Brain microvascular endothelial cell (primary cell): ENCODE results near the gene RNGTT.
"Not testable (repeated sequence)": the region's sequence is repeated elsewhere in the genome, so short reads cannot be mapped to it uniquely, and the experiment has no call there.

Experiments
- DNase-seq: peaks from one replicate; pipeline ENCODE4 v3.0.0-alpha.2; 2020
- H3K27ac ChIP-seq: fragments of 250-450 bp; sonication (Bioruptor Pico); 2 replicates; pipeline ENCODE4 v1.5.1; 2020; ENCODE audit warnings: mild to moderate bottlenecking, moderate library complexity
- H3K27me3 ChIP-seq: fragments of 250-450 bp; sonication (Bioruptor Pico); replicated peaks from 2 replicates; pipeline ENCODE4 v1.5.1; 2020; ENCODE audit warnings: mild to moderate bottlenecking
- H3K36me3 ChIP-seq: fragments of 250-450 bp; sonication (Bioruptor Pico); replicated peaks from 2 replicates; pipeline ENCODE4 v1.5.1; 2020; ENCODE audit warnings: mild to moderate bottlenecking
- H3K4me3 ChIP-seq: 2 replicates; pipeline ENCODE4 v1.5.1; 2011; ENCODE audit warnings: low read depth, mild to moderate bottlenecking, control low read depth, low read length, moderate library complexity
- CTCF ChIP-seq: IDR thresholded peaks from 2 replicates; pipeline ENCODE4 v1.5.1; 2011; ENCODE audit warnings: low read depth, mild to moderate bottlenecking, moderate library complexity, low read length, control low read depth, inconsistent platforms; ENCODE audit errors: missing control alignments
- in situ Hi-C: cut with HindIII; loops from 2 replicates; pipeline ENCODE4 v1.10.0; 2017; ENCODE audit warnings: low sequenced_read_pairs, low pct_ligation_motif_present

The RNGTT gene

GRCh38 chr6:88945415-88946008, 17.9 kb downstream of the RNGTT start:
- H3K36me3 ChIP-seq, result no peaks in the 10 kb centered on the region
- no peak for TF ChIP-seq CTCF
- in situ Hi-C loops, result no loop called here
- H3K4me3 ChIP-seq, result no peak overlapping the region
- no peak overlapping the region for H3K27ac ChIP-seq
- H3K27me3 ChIP-seq, result no peaks in the 10 kb centered on the region
- DNase-seq, result no peak

DNA sequence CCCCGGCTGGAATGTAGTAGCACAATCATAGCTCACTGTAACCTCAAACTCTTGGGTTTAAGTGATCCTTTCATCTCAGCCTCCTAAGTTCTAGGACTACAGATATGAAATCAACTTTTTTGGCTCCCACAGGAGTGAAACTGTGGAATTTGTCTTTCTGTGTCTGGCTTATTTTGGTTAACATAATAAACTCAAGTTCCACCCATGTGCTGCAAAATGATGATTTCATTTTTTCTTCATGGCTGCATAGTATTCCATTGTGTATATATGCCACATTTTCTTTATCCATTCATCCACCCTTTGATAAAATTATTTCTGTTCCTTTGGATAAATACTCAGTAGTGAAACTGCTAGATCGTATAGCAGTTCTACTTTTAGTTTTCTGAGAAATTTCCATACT, 29.9 kb downstream of the RNGTT start:
- no peak overlapping the region for H3K4me3 ChIP-seq
- no peaks in the 10 kb centered on the region for H3K27me3 ChIP-seq
- no peak for TF ChIP-seq CTCF
- in situ Hi-C loops, result no loop called here
- no peak overlapping the region for H3K27ac ChIP-seq
- H3K36me3 ChIP-seq, result no peaks in the 10 kb centered on the region
- no peak for DNase-seq

GRCh38 chr6:88932019-88932418, 31.4 kb downstream of the RNGTT start:
- H3K36me3 ChIP-seq, in situ Hi-C loops, H3K27me3 ChIP-seq, DNase-seq, H3K27ac ChIP-seq, H3K4me3 ChIP-seq: not testable (repeated sequence)

GRCh38 chr6:88922775-88923548, 40.5 kb downstream of the RNGTT start:
- peak; percentile 7 for DNase-seq
- in situ Hi-C loops, result no loop called here
- no peak overlapping the region for H3K4me3 ChIP-seq
- H3K36me3 ChIP-seq, result no peaks in the 10 kb centered on the region
- no peak for TF ChIP-seq CTCF
- H3K27ac ChIP-seq, result peak overlapping the region; percentile 64
- no peaks in the 10 kb centered on the region for H3K27me3 ChIP-seq

DNA sequence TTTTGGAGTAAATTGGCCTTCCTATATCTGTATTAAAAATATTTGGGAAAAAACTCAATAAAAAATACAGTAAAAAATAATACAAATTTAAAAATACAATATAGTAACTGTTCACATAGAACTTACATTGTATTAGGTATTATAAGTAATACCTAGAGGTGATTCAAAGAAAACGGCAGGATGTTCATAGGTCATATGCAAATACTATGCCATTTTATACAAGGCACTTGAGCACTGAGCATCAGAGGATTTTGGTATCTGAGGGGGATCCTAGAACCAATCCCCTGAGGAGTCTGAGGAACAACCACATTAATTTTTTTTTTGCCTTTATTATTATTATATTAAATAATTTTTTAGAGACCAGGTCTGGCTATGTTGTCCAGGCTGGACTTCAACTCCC, 41.7 kb downstream of the RNGTT start:
- Histone ChIP-seq H3K36me3 (no peaks in the 10 kb centered on the region), H3K27me3 (no peaks in the 10 kb centered on the region), H3K4me3 (no peak overlapping the region), H3K27ac (no peak overlapping the region)
- in situ Hi-C loops, result no loop called here
- no peak for TF ChIP-seq CTCF
- no peak for DNase-seq

DNA sequence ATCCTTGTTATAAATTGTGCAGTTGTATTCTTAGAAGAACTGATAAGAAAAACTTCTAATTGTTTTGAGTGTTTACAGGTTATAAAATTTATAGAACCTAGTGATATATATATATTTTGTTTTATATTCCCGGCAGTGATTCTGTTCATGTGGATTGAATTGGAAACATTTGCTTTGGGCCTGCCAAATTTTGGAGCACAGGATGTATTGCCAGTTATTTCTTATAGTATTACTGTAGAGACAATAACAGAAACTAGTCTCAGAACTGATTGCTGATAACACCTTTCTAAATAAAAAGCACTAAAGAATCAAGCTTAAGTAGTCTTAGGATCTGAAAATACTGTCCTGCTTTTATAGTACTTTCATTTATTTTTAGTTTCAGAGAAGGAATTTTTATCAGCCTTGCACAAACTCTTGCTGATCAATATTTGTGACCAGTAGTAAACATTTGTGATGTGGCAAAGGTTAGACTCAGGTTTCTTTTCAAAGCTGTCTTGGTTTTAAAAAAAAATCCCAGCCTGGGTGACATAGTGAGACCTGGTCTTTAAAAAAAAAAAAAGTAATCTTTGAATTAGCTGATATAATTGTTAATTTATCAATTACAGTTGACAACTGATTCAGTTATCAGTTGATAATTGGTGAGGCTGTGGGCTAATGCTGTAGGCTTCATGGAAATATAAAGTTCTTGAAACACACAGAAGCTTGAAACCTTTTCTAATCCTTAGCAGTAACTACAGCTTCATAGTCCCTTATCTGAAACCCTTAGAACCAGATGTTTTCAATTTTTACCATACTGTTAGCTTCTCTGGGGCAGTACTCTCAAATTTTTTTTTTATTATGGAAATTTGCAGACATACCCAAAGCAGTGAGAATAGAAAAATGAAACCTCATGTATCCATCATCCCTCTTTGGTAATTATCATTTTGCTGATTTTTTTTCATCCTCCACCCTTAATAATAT, 42.4 kb downstream of the RNGTT start:
- Histone ChIP-seq H3K27me3 (no peaks in the 10 kb centered on the region), H3K27ac (no peak overlapping the region), H3K36me3 (no peaks in the 10 kb centered on the region), H3K4me3 (no peak overlapping the region)
- DNase-seq, result no peak
- in situ Hi-C loops, result no loop called here
- TF ChIP-seq CTCF, result no peak
